ENCODE measurements around the gene MTCH2. TPM values are rescaled to one million over a fixed set of nuclear protein-coding genes. Genes with fewer than 3 reads are reported as not detected.
"Not testable (repeated sequence)": the region's sequence is repeated elsewhere in the genome, so short reads cannot be mapped to it uniquely, and the experiment has no call there.

Gene MTCH2
- total and polyA plus RNA-seq, 7 experiments from 2014 or later, result 19.8 to 88.6 (median 28.1) TPM

DNA sequence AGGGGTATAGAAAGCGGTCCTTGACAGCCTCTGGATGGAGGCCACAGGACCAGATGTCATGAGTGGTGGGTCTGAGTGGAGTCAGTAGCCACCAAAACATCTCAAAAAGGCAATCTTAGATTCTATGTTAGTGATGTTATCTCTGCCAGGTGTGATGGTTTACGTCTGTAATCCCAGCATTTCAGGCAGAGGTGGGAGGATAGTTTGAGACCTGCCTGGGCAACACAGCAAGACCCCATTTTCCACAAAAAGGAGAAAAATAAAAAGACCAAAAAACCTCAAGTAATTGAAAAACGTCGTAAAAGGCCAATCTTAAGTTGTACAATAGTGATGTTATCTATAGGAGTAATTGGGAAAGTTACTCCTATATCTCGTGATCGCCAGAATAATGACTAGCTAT is 3.7 kb upstream of the MTCH2 start:
- DNase-seq (no peak), ATAC-seq (no peak)
- Histone ChIP-seq H3K4me1 (ENCODE audit: control insufficient read depth in 2 of 2, insufficient read depth in 2 of 2, low read length in 2 of 2) (peaks cover 8% of the 10 kb centered on the region in 2 donors), H3K27me3 (ENCODE audit: control insufficient read depth in 2 of 2, insufficient read depth in 2 of 2, low read length in 2 of 2) (no peaks in the 10 kb centered on the region), H3K27ac (ENCODE audit: low read depth, low read length) (no peak overlapping the region), H3K9me3 (ENCODE audit: control insufficient read depth in 2 of 3, low read length in 3 of 3) (no peaks in the 10 kb centered on the region), H3K36me3 (ENCODE audit: control insufficient read depth in 2 of 3, insufficient read depth in 3 of 3, low read length in 3 of 3) (peaks cover 0 to 3% (median 0%) of the 10 kb centered on the region in 3 experiments), H3K4me3 (ENCODE audit: low read length) (no peak overlapping the region)
- Mint-ChIP-seq H3K27me3 (no peaks in the 10 kb centered on the region), H3K36me3 (peaks cover 0 to 8% (median 0%) of the 10 kb centered on the region in 5 donors), H3K9me3 (no peaks in the 10 kb centered on the region), H3K4me3 (no peak overlapping the region), H3K4me1 (peaks cover 14 to 20% (median 16%) of the 10 kb centered on the region in 7 donors), H3K27ac (peak overlapping the region in 2 of 9 donors; percentile 22 to 37)
- CTCF ChIA-PET, result no interaction called here
- POLR2A ChIA-PET, result no interaction called here
- intact Hi-C loops (cut with micrococcal nuclease), result no loop called here

DNA sequence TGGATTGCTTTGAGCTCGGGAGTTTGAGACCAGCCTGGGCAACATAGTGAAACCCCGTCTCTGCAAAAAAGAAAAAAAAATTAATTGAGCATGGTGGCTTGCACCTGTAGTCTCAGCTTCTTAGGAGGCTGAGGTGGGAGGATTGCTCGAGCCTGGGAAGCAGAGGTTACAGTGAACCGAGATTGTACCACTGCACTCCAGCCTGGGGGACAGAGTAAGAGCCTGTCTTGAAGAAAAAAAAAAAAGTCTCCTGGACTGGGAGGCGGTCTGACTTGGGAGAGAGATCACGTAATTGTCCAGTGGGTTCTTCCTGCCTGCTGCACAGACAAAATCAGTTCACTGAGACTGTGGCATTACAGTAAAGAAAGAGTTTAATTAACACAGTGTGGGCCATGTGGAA is 3.1 kb upstream of the MTCH2 start:
- H3K4me1 Mint-ChIP-seq, result peaks cover 17 to 25% (median 20%) of the 10 kb centered on the region in 7 donors
- H3K27me3 ChIP-seq (ENCODE audit: control insufficient read depth in 2 of 2, insufficient read depth in 2 of 2, low read length in 2 of 2), result no peaks in the 10 kb centered on the region
- H3K36me3 Mint-ChIP-seq, result peaks cover 0 to 10% (median 0%) of the 10 kb centered on the region in 5 donors
- H3K27me3 Mint-ChIP-seq, result no peaks in the 10 kb centered on the region
- H3K9me3 Mint-ChIP-seq, result no peaks in the 10 kb centered on the region
- H3K4me3 ChIP-seq (ENCODE audit: low read length), result no peak overlapping the region
- CTCF ChIA-PET, result no interaction called here
- intact Hi-C loops (cut with micrococcal nuclease), result no loop called here
- no peak for DNase-seq
- H3K4me3 Mint-ChIP-seq, result no peak overlapping the region
- peaks cover 8 to 11% of the 10 kb centered on the region in 2 donors for H3K4me1 ChIP-seq (ENCODE audit: control insufficient read depth in 2 of 2, insufficient read depth in 2 of 2, low read length in 2 of 2)
- H3K27ac ChIP-seq (ENCODE audit: low read depth, low read length), result no peak overlapping the region
- ATAC-seq, result no peak
- peaks cover 0 to 3% (median 0%) of the 10 kb centered on the region in 3 experiments for H3K36me3 ChIP-seq (ENCODE audit: control insufficient read depth in 2 of 3, insufficient read depth in 3 of 3, low read length in 3 of 3)
- POLR2A ChIA-PET, result no interaction called here
- no peaks in the 10 kb centered on the region for H3K9me3 ChIP-seq (ENCODE audit: control insufficient read depth in 2 of 3, low read length in 3 of 3)
- H3K27ac Mint-ChIP-seq, result peak overlapping the region in 2 of 9 donors; percentile 22 to 37

DNA sequence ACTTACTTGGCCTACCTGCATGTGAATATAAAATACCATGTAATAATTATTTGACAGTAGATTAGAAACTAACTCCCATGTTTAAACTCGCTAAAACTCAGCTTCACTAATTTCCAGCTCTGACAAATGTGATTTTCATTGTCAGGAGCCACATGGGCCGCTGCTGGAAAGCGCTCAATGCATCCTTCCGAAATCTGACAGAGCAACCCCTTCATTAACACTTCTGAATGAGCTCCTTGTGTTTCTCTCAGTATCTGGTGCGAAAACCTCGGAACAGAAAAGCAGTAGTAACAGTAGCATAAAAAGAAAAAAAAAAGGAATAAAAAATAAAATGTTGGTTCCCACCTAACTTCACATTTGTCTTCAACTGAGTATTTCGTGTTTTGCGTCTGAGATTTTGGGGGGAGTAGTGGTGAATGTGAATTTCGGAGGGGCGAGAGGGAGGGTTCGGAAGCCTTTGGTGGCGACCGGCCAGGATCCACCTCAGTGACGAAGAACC is 710 bp downstream of the MTCH2 start:
- CTCF ChIA-PET, result no interaction called here
- H3K9me3 ChIP-seq (ENCODE audit: control insufficient read depth in 2 of 3, low read length in 3 of 3), result no peaks in the 10 kb centered on the region
- Mint-ChIP-seq H3K4me3 (peak overlapping the region; percentile 92 to 99 (median 96)), H3K9me3 (no peaks in the 10 kb centered on the region), H3K36me3 (peaks cover 6 to 18% (median 14%) of the 10 kb centered on the region in 5 donors), H3K27ac (peak overlapping the region; percentile 94 to 99 (median 97)), H3K4me1 (peaks cover 17 to 32% (median 25%) of the 10 kb centered on the region in 7 donors), H3K27me3 (no peaks in the 10 kb centered on the region)
- peak overlapping the region; percentile 85 for H3K4me3 ChIP-seq (ENCODE audit: low read length)
- H3K27ac ChIP-seq (ENCODE audit: low read depth, low read length), result peak overlapping the region; percentile 83
- intact Hi-C loops (cut with micrococcal nuclease), result loop anchor here (1.0 to 5.0 kb wide), 17 partner anchors 62 to 1794 kb away; partner anchors contain the start of genes AGBL2 (in 2 of the 2), CELF1 (in 2 of the 2), FNBP4 (in 2 of the 2) and NDUFS3 (in 2 of the 2)
- POLR2A ChIA-PET, result no interaction called here
- DNase-seq, result no peak
- H3K36me3 ChIP-seq (ENCODE audit: control insufficient read depth in 2 of 3, insufficient read depth in 3 of 3, low read length in 3 of 3), result peaks cover 0 to 23% (median 0%) of the 10 kb centered on the region in 3 experiments
- ATAC-seq, result no peak
- H3K4me1 ChIP-seq (ENCODE audit: control insufficient read depth in 2 of 2, insufficient read depth in 2 of 2, low read length in 2 of 2), result peaks cover 8 to 11% of the 10 kb centered on the region in 2 donors
- no peaks in the 10 kb centered on the region for H3K27me3 ChIP-seq (ENCODE audit: control insufficient read depth in 2 of 2, insufficient read depth in 2 of 2, low read length in 2 of 2)

DNA sequence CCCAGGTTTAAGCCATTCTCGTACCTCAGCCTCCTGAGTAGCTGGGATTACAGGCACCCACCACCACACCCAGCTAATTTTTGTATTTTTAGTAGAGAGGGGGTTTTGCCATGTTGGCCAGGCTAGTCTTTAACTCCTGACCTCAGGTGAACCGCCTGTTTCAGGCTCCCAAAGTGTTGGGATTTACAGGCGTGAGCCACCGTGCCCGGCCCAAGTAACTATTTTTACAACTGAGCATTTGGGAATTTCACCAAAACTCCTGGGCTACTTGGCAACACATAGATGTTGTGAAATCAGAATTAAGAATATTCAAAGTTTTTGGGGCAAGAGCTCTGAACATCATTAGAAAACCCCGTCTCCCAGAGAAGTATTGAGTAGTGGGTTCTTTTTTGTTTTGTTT is 1.9 kb downstream of the MTCH2 start:
- CTCF ChIA-PET; H3K27ac ChIP-seq (ENCODE audit: low read depth, low read length); DNase-seq; H3K9me3 ChIP-seq (ENCODE audit: control insufficient read depth in 2 of 3, low read length in 3 of 3); POLR2A ChIA-PET; H3K9me3 Mint-ChIP-seq; H3K27me3 ChIP-seq (ENCODE audit: control insufficient read depth in 2 of 2, insufficient read depth in 2 of 2, low read length in 2 of 2); H3K27me3 Mint-ChIP-seq; ATAC-seq; H3K4me3 ChIP-seq (ENCODE audit: low read length): not testable (repeated sequence)
- intact Hi-C loops (cut with micrococcal nuclease), result loop anchor here in 1 of 2 donors (5.0 kb wide), 2 partner anchors 213 to 1793 kb away; partner anchors contain the start of genes CRY2 and PSMC3
- Mint-ChIP-seq H3K27ac (peak overlapping the region in 2 of 9 donors; percentile 36 to 98), H3K4me3 (peak overlapping the region in 6 of 10 donors; percentile 3 to 99 (median 74)), H3K4me1 (peaks cover 17 to 32% (median 25%) of the 10 kb centered on the region in 7 donors), H3K36me3 (peaks cover 6 to 19% (median 14%) of the 10 kb centered on the region in 5 donors)
- H3K36me3 ChIP-seq (ENCODE audit: control insufficient read depth in 2 of 3, insufficient read depth in 3 of 3, low read length in 3 of 3), result peaks cover 0 to 23% (median 0%) of the 10 kb centered on the region in 3 experiments
- H3K4me1 ChIP-seq (ENCODE audit: control insufficient read depth in 2 of 2, insufficient read depth in 2 of 2, low read length in 2 of 2), result peaks cover 8 to 11% of the 10 kb centered on the region in 2 donors

DNA sequence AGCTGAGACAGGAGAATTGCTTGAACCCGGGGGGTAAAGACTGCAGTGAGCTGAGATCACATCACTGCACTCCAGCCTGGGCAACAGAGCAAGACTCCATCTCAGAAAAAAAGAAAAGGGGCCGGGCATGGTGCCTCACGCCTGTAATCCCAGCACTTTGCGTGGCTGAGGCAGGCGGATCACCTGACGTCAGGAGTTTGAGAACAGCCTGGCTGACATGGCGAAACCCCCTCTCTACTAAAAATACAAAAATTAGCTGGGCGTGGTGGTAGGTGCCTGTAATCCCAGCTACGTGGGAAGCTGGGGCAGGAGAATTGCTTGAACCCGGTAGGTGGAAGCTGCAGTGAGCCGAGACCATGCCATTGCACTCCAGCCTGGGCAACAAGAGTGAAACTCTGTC is 6.0 kb downstream of the MTCH2 start:
- H3K36me3 Mint-ChIP-seq, result peaks cover 15 to 42% (median 25%) of the 10 kb centered on the region in 5 donors
- POLR2A ChIA-PET, result interaction anchor here (0.6 kb wide), 1 partner anchor 15 kb away, joined by 5 read pairs; no protein-coding TSS in a partner anchor

DNA sequence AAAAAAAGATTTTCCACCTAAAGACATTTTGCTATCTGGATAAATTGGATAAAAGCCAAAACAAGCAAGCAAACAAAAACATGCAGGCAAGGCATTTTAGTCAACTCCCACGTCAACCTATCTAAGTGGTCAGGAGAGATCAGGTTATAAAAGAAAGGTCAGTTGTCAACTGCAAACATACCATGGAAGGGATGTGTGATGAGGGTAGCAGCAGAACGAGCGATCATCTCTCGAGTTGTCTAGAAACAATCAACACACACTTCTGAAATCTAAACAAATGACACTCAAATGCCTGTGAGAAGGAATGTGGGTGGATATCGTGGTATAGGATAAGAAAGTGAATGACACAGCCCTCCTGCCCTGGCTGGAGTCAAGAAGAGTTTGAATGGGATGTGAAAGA is 10.9 kb downstream of the MTCH2 start:
- ATAC-seq (no peak), DNase-seq (no peak)
- H3K27ac Mint-ChIP-seq, result no peak overlapping the region
- H3K36me3 Mint-ChIP-seq, result peaks cover 10 to 57% (median 27%) of the 10 kb centered on the region in 5 donors
- H3K27me3 Mint-ChIP-seq, result no peaks in the 10 kb centered on the region
- intact Hi-C loops (cut with micrococcal nuclease), result no loop called here
- no peak overlapping the region for H3K4me3 Mint-ChIP-seq
- H3K27ac ChIP-seq (ENCODE audit: low read depth, low read length), result no peak overlapping the region
- peaks cover 4 to 64% (median 6%) of the 10 kb centered on the region in 3 experiments for H3K36me3 ChIP-seq (ENCODE audit: control insufficient read depth in 2 of 3, insufficient read depth in 3 of 3, low read length in 3 of 3)
- CTCF ChIA-PET, result no interaction called here
- no peaks in the 10 kb centered on the region for H3K27me3 ChIP-seq (ENCODE audit: control insufficient read depth in 2 of 2, insufficient read depth in 2 of 2, low read length in 2 of 2)
- no peaks in the 10 kb centered on the region for H3K4me1 Mint-ChIP-seq
- H3K9me3 ChIP-seq (ENCODE audit: control insufficient read depth in 2 of 3, low read length in 3 of 3), result no peaks in the 10 kb centered on the region
- POLR2A ChIA-PET, result no interaction called here
- H3K4me1 ChIP-seq (ENCODE audit: control insufficient read depth in 2 of 2, insufficient read depth in 2 of 2, low read length in 2 of 2), result no peaks in the 10 kb centered on the region
- H3K4me3 ChIP-seq (ENCODE audit: low read length), result no peak overlapping the region
- H3K9me3 Mint-ChIP-seq, result no peaks in the 10 kb centered on the region

More for the DNA sequence above, 6.0 kb downstream of the MTCH2 start:
- DNase-seq; H3K4me3 ChIP-seq (ENCODE audit: low read length); CTCF ChIA-PET; H3K4me3 Mint-ChIP-seq; H3K27ac Mint-ChIP-seq; H3K9me3 Mint-ChIP-seq; intact Hi-C loops (cut with micrococcal nuclease); H3K4me1 ChIP-seq (ENCODE audit: control insufficient read depth in 2 of 2, insufficient read depth in 2 of 2, low read length in 2 of 2); H3K27ac ChIP-seq (ENCODE audit: low read depth, low read length); ATAC-seq; H3K27me3 ChIP-seq (ENCODE audit: control insufficient read depth in 2 of 2, insufficient read depth in 2 of 2, low read length in 2 of 2); H3K9me3 ChIP-seq (ENCODE audit: control insufficient read depth in 2 of 3, low read length in 3 of 3); H3K27me3 Mint-ChIP-seq: not testable (repeated sequence)
- peaks cover 5 to 16% (median 14%) of the 10 kb centered on the region in 7 donors for H3K4me1 Mint-ChIP-seq
- H3K36me3 ChIP-seq (ENCODE audit: control insufficient read depth in 2 of 3, insufficient read depth in 3 of 3, low read length in 3 of 3), result peaks cover 0 to 41% (median 4%) of the 10 kb centered on the region in 3 experiments

DNA sequence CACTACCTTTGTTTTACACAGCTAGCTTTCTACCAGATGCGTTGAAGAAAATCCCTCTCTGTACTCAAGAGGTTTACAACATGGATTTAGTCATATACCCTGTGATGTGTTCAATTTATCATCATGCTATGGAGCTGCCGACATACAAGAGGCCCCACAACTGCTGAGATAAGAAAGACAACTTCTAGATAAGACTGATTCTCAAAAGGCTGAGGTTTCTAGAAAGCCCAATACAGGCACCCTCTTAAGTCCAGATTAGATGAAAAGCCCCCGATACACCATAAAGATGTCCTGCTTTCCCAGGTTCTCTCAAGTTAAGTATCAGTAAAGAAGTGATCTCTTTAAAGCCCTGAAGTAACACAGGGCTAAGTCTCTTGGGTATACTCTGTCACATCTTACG is 14.3 kb downstream of the MTCH2 start:
- no peaks in the 10 kb centered on the region for H3K9me3 Mint-ChIP-seq
- Histone ChIP-seq H3K4me3 (ENCODE audit: low read length) (no peak overlapping the region), H3K36me3 (ENCODE audit: control insufficient read depth in 2 of 3, insufficient read depth in 3 of 3, low read length in 3 of 3) (peaks cover 6 to 75% (median 9%) of the 10 kb centered on the region in 3 experiments), H3K27ac (ENCODE audit: low read depth, low read length) (no peak overlapping the region), H3K27me3 (ENCODE audit: control insufficient read depth in 2 of 2, insufficient read depth in 2 of 2, low read length in 2 of 2) (no peaks in the 10 kb centered on the region), H3K9me3 (ENCODE audit: control insufficient read depth in 2 of 3, low read length in 3 of 3) (no peaks in the 10 kb centered on the region), H3K4me1 (ENCODE audit: control insufficient read depth in 2 of 2, insufficient read depth in 2 of 2, low read length in 2 of 2) (no peaks in the 10 kb centered on the region)
- H3K36me3 Mint-ChIP-seq, result peaks cover 11 to 46% (median 22%) of the 10 kb centered on the region in 5 donors
- H3K4me1 Mint-ChIP-seq, result no peaks in the 10 kb centered on the region
- no peak overlapping the region for H3K27ac Mint-ChIP-seq
- CTCF ChIA-PET, result no interaction called here
- POLR2A ChIA-PET, result no interaction called here
- no peak overlapping the region for H3K4me3 Mint-ChIP-seq
- H3K27me3 Mint-ChIP-seq, result no peaks in the 10 kb centered on the region
- DNase-seq (no peak), ATAC-seq (no peak)
- intact Hi-C loops (cut with micrococcal nuclease), result no loop called here
